Activated CD4-positive, alpha-beta T cell treated with anti-CD3 and anti-CD28 coated beads, Interleukin-2, amount 50 U/mL, for 16 hours (primary cell): ENCODE measurements around the gene EBI3.
"Not testable (repeated sequence)": the region's sequence is repeated elsewhere in the genome, so short reads cannot be mapped to it uniquely, and the experiment has no call there.

Experiments used
- DNase-seq: peaks from one replicate; pipeline ENCODE4 v3.0.0-alpha.2; 2020

Gene EBI3

DNA sequence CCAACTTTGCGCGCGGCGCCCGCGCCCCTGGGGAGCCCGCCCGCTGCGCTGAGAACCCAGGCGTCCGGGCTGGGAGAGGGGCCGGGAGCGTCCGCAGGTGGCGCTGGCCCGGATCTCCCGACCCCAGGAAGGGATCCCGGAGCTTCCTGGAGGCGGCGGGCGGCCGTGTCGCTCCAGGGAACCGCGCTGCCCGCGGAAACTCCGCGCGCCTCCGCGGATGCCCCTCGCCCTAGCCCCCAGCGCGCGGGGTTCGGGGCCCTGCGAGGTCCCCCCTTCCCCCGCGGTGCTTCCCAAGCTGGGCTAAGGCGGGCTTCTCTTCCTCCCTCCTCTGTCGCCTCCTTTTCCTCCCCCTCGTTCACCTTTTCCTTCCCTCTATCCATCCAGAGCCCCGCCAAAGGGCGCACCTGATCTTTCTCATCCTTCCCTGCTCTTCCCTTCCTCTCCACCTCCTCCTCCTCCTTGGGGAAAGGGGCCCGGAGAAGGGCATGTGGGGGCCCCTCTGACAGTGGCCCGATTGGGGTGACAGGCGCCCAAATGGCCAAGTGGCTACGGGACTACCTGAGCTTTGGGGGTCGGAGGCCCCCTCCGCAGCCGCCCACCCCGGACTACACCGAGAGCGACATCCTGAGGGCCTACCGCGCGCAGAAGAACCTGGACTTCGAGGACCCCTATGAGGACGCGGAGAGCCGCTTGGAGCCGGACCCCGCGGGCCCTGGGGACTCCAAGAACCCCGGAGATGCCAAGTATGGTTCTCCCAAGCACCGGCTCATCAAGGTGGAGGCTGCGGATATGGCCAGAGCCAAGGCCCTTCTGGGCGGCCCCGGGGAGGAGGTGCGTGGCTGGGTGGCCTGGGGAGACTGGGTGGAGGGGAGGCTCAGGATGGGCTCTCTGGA lies 50.5 kb downstream of the EBI3 start:
- DNase-seq, result no peak

DNA sequence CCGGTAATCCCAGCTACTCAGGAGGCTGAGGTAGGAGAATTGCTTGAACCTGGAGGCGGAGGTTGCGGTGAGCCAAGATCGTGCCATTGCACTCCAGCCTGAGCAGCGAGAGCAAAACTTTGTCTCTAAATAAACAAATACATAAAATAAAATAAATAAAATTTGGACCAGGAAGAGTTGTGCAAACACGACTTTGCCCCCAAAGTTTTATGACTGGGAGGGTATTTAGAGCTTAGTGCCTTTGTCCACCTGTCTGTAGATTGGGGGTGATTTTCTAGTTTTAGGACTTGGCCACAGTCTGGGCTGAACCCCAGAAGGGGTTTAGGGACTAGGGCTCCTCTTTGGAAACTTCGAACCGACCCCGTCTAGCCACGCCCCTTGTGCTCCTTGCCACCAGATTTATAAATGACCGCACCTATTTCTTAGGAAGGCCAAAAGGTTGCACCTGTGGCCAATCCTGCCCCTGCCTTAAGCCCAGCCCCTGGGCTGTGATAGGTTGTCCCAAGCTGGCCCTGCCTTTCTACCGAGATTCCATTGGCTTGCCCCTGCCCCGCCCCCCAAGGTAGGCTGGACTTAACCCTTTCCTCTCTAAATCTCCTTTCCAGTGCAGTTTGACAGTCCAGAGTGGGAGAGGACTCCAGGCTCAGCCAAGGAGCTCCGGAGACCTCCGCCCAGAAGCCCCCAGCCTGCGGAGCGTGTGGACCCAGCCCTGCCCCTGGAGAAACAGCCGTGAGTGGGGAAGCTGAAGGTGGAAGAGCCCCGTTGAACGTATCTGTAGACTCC lies 55.0 kb downstream of the EBI3 start:
- no peak for DNase-seq

DNA sequence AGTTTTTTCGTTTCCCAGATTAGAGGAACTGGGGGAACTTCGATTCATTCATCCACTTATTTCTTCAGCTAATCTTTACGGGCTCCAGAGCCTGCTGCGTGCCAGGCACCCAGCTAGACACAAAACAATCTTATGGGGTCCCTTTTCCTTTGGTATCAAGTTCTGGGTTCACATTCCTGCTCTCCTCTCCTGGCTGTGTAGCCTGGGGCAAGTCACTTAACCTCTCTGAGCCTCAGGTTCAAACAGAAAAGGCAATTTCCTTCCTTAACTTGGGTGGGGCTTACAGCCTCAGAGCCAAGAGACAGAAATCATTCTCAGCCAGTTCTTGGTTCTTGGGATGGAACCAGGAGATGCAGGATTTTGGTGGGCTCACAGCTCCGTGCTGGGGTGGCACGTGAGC lies 55.7 kb downstream of the EBI3 start:
- no peak for DNase-seq

DNA sequence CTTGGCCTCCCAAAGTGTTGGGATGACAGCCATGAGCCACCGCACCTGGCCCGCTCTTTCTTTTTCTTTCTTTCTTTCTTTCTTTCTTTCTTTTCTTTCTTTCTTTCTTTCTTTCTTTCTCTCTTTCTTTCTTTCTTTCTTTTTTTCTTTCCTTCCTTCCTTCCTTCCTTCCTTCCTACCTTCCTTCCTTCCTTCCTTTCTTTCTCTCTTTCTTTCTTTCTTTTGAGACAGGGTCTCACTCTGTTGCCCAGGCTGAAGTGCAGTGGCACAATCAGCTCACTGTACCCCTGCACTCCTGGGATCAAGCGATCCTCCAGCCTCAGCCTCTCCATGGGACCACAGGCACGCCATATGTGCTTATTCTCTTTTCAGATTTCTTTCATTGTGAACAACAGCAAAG lies 56.8 kb downstream of the EBI3 start:
- DNase-seq, result not testable (repeated sequence)
